GM23338 (cell line): ENCODE data around the gene SUSD3. TPM values are rescaled to one million over a fixed set of nuclear protein-coding genes. Genes with fewer than 3 reads are reported as not detected.
A peak's percentile ranks its signal among the peaks of the same experiment; 100 is the strongest.

Source experiments
- ATAC-seq: fragments of 200-7000 bp; cut with Tn5 transposase; 3 replicates; pipeline ENCODE4 v1.9.1; 2020
- DNase-seq: peaks from one replicate; pipeline ENCODE4 v3.0.0-alpha.2; 2015; ENCODE audit warnings: low spot score
- H2AFZ ChIP-seq: fragments of 200-600 bp; sonication (generic); 2 replicates; pipeline ENCODE4 v1.8.0; 2016; ENCODE audit warnings: antibody characterized with exemption, mild to moderate bottlenecking, moderate library complexity
- H3F3A ChIP-seq: fragments of 200-600 bp; sonication (generic); replicated peaks from 2 replicates; pipeline ENCODE4 v1.8.0; 2017; ENCODE audit warnings: antibody characterized with exemption, mixed run types, low read depth
- H3K27ac ChIP-seq: fragments of 200-600 bp; sonication (generic); 2 replicates; pipeline ENCODE4 v1.6.1; 2016; ENCODE audit warnings: low read depth
- H3K27me3 ChIP-seq: fragments of 200-600 bp; sonication (generic); 2 replicates; pipeline ENCODE4 v1.8.0; 2016; ENCODE audit warnings: mild to moderate bottlenecking, mixed run types, moderate library complexity; ENCODE audit not compliant: insufficient read depth
- H3K36me3 ChIP-seq: fragments of 200-600 bp; sonication (generic); 2 replicates; pipeline ENCODE4 v1.8.0; 2016; ENCODE audit warnings: mild to moderate bottlenecking; ENCODE audit not compliant: insufficient read depth
- H3K4me1 ChIP-seq: fragments of 200-600 bp; sonication (generic); 2 replicates; pipeline ENCODE4 v1.8.0; 2016; ENCODE audit warnings: mild to moderate bottlenecking, moderate library complexity; ENCODE audit not compliant: insufficient read depth
- H3K4me2 ChIP-seq: fragments of 200-600 bp; sonication (generic); 2 replicates; pipeline ENCODE4 v1.7.1; 2017; ENCODE audit warnings: mixed run types
- H3K4me3 ChIP-seq: fragments of 200-600 bp; sonication (generic); 2 replicates; pipeline ENCODE4 v1.6.1; 2016; ENCODE audit warnings: mixed run types
- H3K79me2 ChIP-seq: fragments of 200-600 bp; sonication (generic); replicated peaks from 2 replicates; pipeline ENCODE4 v1.8.0; 2017; ENCODE audit warnings: mild to moderate bottlenecking; ENCODE audit not compliant: insufficient read depth
- H3K9me2 ChIP-seq: fragments of 200-600 bp; sonication (generic); 2 replicates; pipeline ENCODE4 v1.8.0; 2017; ENCODE audit not compliant: insufficient read depth
- H4K20me1 ChIP-seq: fragments of 200-600 bp; sonication (generic); replicated peaks from 2 replicates; pipeline ENCODE4 v1.8.0; 2017; ENCODE audit warnings: mild to moderate bottlenecking; ENCODE audit not compliant: insufficient read depth
- H3K27ac Mint-ChIP-seq: 2 replicates; pipeline ENCODE4 v1.8.0; 2020; ENCODE audit warnings: inconsistent platforms, mild to moderate bottlenecking, moderate library complexity, mixed read lengths
- H3K27me3 Mint-ChIP-seq: 3 replicates; pipeline ENCODE4 v1.8.0; 2022; ENCODE audit warnings: low read depth, mild to moderate bottlenecking, moderate library complexity, mixed read lengths, inconsistent platforms; ENCODE audit not compliant: insufficient read depth, poor library complexity
- H3K36me3 Mint-ChIP-seq: 3 replicates; pipeline ENCODE4 v1.8.0; 2021; ENCODE audit warnings: low read depth, mild to moderate bottlenecking, inconsistent platforms, moderate library complexity, mixed read lengths
- H3K4me1 Mint-ChIP-seq: 3 replicates; pipeline ENCODE4 v1.8.0; 2020; ENCODE audit warnings: mild to moderate bottlenecking, inconsistent platforms, mixed read lengths
- H3K4me3 Mint-ChIP-seq: 3 replicates; pipeline ENCODE4 v1.8.0; 2021; ENCODE audit warnings: moderate library complexity, mild to moderate bottlenecking, inconsistent platforms, mixed read lengths
- H3K9me3 Mint-ChIP-seq: 3 replicates; pipeline ENCODE4 v1.8.0; 2020; ENCODE audit warnings: moderate library complexity, mild to moderate bottlenecking, inconsistent platforms, mixed read lengths
- ETS1 ChIP-seq: IDR thresholded peaks from 2 replicates; pipeline ENCODE4 v1.6.1; 2016; ENCODE audit warnings: antibody characterized with exemption
- EZH2 ChIP-seq: fragments of 200-600 bp; sonication (generic); IDR thresholded peaks from one replicate; pipeline ENCODE4 v1.8.0; 2017; ENCODE audit warnings: antibody characterized with exemption, mild to moderate bottlenecking, low read depth; ENCODE audit not compliant: unreplicated experiment
- JUNB ChIP-seq: IDR thresholded peaks from one replicate; pipeline ENCODE4 v1.6.1; 2016; ENCODE audit warnings: antibody characterized with exemption; ENCODE audit not compliant: unreplicated experiment
- POLR2AphosphoS5 ChIP-seq: IDR thresholded peaks from 2 replicates; pipeline ENCODE4 v1.6.1; 2016; ENCODE audit warnings: antibody characterized with exemption, low read depth
- STAT1 ChIP-seq: IDR thresholded peaks from one replicate; pipeline ENCODE4 v1.6.1; 2016; ENCODE audit warnings: antibody characterized with exemption; ENCODE audit not compliant: unreplicated experiment
- ZNF462 ChIP-seq: fragments of 250-450 bp; sonication (Bioruptor Pico); IDR thresholded peaks from 2 replicates; pipeline ENCODE4 v1.5.0; 2020; ENCODE audit warnings: mild to moderate bottlenecking, moderate library complexity
- polyA plus RNA-seq: library from polyadenylated mRNA; unstranded; fragments of >200 nt; fragmentation: Nextera tagmentation; extraction: Ambion mirVana; gene quantifications from 2 replicates; pipeline ENCODE4 v1.2.1, GENCODE V29; 2016
- total RNA-seq: library from RNA; depleted of rRNA; stranded (reverse); fragments of >200 nt; shearing (Covaris generic); gene quantifications from 2 replicates; pipeline ENCODE4 v1.2.3, GENCODE V29; 2014

The SUSD3 gene
- total and polyA plus RNA-seq, 2 experiments from 2014 or later = 6.9 to 20.1 TPM

- DNase-seq = no peak
- Mint-ChIP-seq H3K4me3 (no peak overlapping the region), H3K36me3 (peaks cover 10% of the 10 kb centered on the region)
Observed at GRCh38 chr9:93082841-93083411, 24.4 kb downstream of the SUSD3 start.

GRCh38 chr9:93083592-93084470, 25.3 kb downstream of the SUSD3 start:
- H3K36me3 ChIP-seq = no peaks in the 10 kb centered on the region
- H3F3A ChIP-seq = no peaks in the 10 kb centered on the region
- no peak overlapping the region for H3K27ac ChIP-seq
- H3K27ac Mint-ChIP-seq = no peak overlapping the region
- DNase-seq (no peak), ATAC-seq (no peak)
- no peaks in the 10 kb centered on the region for H3K79me2 ChIP-seq
- no peaks in the 10 kb centered on the region for H3K27me3 ChIP-seq
- H3K4me1 Mint-ChIP-seq = peaks cover 4% of the 10 kb centered on the region; the same call in 1 of the 3 replicates
- no peak overlapping the region for H3K4me3 Mint-ChIP-seq
- H3K4me3 ChIP-seq = no peak overlapping the region
- H3K4me2 ChIP-seq = no peak overlapping the region
- H3K9me3 Mint-ChIP-seq = peaks cover 10% of the 10 kb centered on the region; the same call in 2 of the 3 replicates
- H3K27me3 Mint-ChIP-seq = peaks cover 4% of the 10 kb centered on the region
- H3K36me3 Mint-ChIP-seq = peaks cover 10% of the 10 kb centered on the region
- no peak overlapping the region for H2AFZ ChIP-seq
- H3K9me2 ChIP-seq = no peaks in the 10 kb centered on the region
- H4K20me1 ChIP-seq = no peaks in the 10 kb centered on the region
- TF ChIP-seq ETS1 (no peak), POLR2AphosphoS5 (no peak), ZNF462 (CRISPR knock-in tag) (no peak), STAT1 (no peak)
- no peaks in the 10 kb centered on the region for H3K4me1 ChIP-seq

More at GRCh38 chr9:93082841-93083411, 24.4 kb downstream of the SUSD3 start:
- Mint-ChIP-seq H3K27ac (no peak overlapping the region), H3K9me3 (peaks cover 10% of the 10 kb centered on the region; the same call in 2 of the 3 replicates), H3K4me1 (peaks cover 4% of the 10 kb centered on the region; the same call in 1 of the 3 replicates), H3K27me3 (peaks cover 4% of the 10 kb centered on the region)
- H4K20me1 ChIP-seq = no peaks in the 10 kb centered on the region
- H3K79me2 ChIP-seq = no peaks in the 10 kb centered on the region
- no peaks in the 10 kb centered on the region for H3K9me2 ChIP-seq
- peak; percentile 49 for ATAC-seq
- H3K4me3 ChIP-seq = no peak overlapping the region
- no peak overlapping the region for H3K27ac ChIP-seq
- H3K4me1 ChIP-seq = no peaks in the 10 kb centered on the region
- no peak overlapping the region for H2AFZ ChIP-seq
- no peaks in the 10 kb centered on the region; the same call in 1 of the 2 replicates for H3K36me3 ChIP-seq
- H3F3A ChIP-seq = no peaks in the 10 kb centered on the region
- H3K27me3 ChIP-seq = no peaks in the 10 kb centered on the region
- H3K4me2 ChIP-seq = no peak overlapping the region
- no peak for TF ChIP-seq JUNB
- TF ChIP-seq ETS1 = no peak
- no peak for TF ChIP-seq EZH2
- no peak for TF ChIP-seq STAT1
